Iris pigment epithelial cell (primary cell): Measurements from ENCODE around the gene SPAG4.
A peak's percentile ranks its signal among the peaks of the same experiment; 100 is the strongest.

Source experiments
- DNase-seq: peaks from one replicate; pipeline ENCODE4 v3.0.0-alpha.2; 2011; ENCODE audit warnings: low read depth

The SPAG4 gene, protein sequence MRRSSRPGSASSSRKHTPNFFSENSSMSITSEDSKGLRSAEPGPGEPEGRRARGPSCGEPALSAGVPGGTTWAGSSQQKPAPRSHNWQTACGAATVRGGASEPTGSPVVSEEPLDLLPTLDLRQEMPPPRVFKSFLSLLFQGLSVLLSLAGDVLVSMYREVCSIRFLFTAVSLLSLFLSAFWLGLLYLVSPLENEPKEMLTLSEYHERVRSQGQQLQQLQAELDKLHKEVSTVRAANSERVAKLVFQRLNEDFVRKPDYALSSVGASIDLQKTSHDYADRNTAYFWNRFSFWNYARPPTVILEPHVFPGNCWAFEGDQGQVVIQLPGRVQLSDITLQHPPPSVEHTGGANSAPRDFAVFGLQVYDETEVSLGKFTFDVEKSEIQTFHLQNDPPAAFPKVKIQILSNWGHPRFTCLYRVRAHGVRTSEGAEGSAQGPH

DNA sequence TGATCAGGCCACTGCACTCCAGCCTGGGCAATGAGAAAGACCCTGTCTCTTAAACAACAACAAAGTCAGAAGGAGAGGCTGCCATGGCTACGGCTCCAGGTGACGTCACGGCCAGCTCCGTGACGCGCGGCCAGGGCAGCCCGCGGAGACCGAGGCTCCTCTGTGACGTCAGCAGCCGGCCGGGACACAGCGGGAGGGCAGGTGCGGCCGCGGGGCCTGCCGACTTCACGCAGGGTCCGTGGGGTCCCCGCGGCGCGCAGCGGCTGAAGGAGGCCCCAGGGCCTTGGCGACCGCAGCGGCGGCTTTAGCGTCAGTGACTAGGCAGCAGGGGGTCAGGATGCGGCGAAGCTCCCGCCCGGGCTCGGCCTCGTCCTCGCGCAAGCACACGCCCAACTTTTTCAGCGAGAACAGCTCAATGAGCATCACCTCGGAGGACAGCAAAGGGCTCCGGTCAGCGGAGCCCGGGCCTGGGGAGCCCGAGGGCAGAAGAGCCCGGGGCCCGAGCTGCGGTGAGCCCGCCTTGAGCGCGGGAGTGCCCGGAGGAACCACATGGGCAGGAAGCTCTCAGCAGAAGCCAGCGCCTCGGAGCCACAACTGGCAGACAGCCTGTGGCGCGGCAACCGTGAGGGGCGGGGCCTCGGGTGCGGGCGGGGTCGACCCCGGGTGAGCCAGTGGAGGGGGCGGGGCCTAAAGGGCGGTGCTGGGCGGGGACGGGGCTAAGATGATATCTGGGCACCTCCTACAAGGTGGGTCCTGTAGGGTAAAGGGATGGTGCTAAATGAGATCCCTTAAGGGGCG is at the start of gene SPAG4:
Gene SPAG4 (plus strand): TSS at position 163 of the 798 bp plus-strand sequence. CDS start 175 bp downstream, at position 338.
- DNase-seq: peak; percentile 99

DNA sequence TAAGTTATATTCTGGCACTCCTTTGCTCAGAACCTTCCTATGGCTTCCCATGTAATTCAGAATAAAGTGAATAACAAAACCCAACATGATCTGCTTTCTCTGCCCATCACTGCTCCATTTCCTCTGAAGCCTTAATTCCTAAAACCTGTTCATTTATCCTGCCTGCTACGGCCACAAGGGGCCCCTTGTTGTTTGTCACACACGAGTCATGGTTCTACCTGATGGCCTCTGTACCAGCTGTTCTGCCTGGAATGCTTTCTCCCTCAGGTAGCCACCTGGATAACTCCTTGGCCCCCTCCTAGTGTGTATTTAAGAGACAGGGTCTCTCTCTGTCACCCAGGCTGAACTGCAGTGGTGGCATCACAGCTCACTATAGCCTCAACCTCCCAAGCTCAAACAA is 47.0 kb upstream of the SPAG4 start:
- no peak for DNase-seq

DNA sequence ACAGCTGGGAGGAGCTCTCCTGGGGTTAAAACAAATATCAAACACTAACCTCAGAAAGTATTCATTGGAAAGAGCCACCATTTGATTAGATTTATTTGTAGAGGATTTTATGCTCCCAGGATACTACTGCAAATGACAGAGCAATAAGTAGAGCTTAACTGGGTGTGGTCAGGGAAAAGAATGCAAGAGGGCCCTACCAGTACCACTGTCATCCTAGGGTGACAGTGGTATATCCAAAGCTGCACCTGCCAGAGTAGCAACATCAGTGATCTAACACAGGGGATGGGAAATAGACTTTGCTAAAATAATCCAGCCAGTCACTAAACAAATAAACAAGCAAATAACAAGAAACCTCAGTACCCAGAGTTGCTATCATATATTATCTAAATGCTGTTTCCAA is 44.1 kb upstream of the SPAG4 start:
- DNase-seq: no peak

DNA sequence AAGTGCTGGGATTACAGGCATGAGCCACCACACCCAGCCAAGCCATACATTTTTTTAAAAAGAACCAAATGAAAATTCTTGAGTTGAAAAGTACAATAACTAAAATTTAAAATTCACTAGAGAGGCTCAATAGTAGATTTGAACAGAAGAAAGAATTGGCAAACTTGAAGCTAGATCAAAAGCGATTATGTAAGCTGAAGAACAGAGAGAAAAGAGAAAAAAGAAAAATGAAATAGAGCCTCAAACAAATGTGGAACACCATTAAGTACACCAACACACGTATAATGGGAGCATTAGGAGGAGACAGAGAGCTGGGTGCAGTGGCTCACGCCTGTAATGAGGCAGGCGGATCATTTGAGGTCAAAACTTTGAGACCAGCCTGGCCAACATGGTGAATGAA is 42.8 kb upstream of the SPAG4 start:
- DNase-seq: no peak

DNA sequence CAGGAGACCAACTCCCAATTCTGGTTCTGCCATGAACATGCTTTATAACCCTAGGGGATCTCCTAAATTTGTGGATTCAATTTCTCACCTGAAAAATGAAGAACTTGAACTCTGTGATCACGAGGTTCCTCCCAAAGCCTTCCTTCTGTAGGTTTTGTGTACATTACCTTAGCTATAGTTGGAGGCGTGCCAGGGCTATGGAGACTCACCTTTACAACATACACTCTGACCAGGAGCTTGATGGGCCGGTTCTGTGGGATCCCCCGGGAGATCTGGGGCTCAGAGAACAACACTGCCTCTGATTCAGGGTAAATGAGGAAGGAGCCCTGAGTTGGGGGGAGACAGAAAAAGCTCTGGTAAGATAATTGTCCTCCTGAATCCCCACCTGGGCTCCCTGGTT is 39.7 kb upstream of the SPAG4 start:
- DNase-seq: no peak

DNA sequence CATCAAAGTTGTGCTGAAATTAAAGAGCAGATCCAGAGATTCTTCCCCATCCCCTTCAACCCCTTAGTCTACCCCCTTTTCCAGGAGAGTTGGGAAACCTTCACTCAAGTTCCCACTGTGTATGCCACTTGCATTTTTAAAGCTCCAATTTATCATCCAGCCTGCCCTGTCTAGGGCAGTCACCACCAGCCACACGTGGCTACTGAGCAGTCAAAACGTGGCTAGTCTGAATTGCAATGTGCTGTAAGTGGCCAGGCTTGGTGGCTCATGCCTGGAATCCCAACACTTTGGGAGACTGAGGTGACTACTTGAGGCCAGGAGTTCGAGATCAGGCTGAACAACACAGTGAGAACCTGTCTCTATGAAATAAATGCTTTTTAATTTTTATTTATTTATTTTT is 38.8 kb upstream of the SPAG4 start:
- no peak for DNase-seq

DNA sequence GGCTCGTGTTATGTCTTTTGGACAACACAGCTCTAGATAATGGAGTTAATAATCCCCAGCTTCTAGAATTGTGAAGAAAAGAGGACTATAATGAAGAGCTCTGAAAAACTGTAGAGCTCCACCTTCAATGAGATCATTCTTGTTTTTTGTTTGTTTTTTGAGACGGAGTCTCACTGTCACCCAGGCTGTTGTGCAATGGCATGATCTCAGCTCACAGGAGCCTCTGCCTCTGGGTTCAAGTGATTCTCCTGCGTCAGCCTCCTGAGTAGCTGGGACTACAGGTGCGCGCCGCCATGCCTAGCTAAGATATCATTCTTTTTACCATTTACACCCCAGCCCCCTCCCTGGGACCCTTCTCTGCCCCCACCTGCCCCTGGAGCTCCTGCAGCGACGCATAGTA is 37.2 kb upstream of the SPAG4 start:
- no peak for DNase-seq

DNA sequence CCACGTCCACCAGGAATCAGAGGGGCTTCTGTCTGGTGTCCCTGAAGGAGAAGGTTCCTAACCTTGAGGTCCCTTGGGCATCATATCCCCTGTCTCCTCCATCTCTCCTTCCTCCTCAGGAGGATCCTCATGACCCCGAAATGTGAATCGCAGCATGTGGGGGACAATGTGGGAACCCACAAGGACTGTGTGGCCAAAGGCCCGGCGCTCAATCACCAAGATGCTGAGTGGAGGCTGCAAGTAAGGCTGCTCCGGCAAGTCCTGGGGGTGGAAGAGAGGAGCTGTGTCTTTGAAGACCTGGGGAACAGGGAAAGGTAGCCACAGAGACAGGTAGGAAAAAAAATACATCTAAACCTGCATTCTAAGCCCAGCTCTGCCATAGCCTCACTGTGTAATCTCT is 36.4 kb upstream of the SPAG4 start:
- DNase-seq: no peak

DNA sequence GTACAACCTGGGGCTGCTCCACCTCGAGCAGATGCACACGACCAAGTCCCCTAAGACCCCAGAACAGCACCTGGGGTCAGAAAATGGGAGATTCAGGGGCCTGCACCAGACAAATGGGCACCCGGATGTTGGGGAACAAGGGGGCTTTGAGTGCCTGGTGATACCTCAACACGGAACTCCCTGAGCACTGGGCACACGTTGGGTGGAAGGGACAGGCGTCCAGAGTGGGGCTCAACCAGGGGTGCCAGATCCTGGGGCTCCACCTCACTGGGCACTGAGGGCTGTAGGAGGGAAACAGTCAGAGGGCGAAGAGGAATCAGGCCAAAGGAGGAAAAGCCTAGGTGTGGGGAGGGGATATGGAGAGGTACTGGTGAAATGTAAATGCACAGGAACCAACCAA is 33.5 kb upstream of the SPAG4 start:
- DNase-seq: no peak

DNA sequence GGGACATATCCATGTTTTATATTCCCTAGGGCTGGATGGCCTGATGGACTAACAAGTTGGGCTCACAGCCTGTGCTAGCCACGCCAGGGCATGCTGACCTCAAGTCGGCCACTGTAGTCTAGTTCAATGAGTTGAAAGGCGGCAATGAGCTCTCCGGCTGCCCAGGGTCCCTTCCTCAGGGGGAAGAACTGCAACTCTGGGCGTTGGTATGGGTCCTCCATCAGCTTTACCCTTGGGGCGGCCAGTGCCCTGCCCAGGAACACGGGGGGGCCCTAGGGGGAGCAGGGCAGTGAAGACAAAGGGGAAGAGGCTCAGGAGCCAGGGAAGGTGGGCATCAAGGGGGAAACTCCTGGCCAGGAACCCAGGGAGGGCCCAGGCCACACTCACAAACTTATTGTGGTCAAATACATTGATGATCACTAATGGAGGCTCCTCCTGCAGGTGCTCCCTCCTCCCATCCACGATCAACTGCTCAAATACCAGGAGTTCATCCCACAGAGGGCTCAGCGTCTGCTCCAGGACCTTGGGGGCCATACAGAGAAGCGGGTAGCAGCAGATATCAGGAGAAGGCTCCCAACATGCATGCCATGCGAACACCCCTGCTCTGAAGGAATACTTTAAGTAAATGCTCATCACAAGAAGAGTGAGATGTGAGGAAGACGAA is 32.8 kb upstream of the SPAG4 start:
- no peak for DNase-seq

DNA sequence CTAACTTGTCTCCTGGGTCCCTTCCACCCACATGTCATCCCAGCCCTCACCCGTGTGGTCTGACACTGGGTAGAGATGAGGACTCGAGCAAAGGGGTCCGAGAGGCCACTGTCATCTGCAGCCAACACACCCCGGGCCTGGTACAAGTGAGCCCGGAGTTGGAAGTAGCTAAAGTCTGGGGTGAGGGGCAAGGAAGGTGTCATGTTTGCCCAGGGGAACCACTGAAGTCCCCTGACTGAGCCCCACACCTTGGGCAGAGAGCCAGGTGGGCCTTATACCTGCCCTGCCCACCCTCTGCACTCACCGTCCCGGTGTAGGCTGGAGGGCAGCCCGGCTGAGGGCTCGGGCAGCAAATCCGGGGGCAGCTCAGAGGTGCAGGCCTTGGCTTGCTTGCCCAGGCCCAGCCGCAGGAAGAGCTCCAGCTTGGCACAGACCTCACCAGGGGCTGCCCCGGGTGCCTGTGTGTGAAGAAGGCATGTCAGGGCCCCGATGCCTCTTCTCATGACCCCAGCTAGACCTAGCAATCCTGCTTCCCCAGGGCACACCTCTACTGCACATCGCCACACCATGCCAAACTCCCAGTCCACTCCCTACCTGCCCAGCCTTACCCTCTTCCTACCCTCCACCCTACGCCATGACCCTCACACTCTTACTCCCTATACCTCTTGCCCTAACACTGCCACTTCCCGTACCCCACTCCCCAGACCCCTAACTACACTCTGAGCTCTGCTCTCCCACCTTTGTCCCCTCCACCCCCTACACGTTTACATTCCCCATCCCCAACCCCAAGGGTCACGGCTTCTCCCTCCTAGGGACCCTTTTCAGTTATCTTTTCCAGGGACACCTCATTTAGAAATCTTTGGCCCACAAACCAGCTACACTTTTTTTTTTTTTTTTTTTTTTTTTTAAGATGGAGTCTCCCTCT is 31.7 kb upstream of the SPAG4 start:
- no peak for DNase-seq

DNA sequence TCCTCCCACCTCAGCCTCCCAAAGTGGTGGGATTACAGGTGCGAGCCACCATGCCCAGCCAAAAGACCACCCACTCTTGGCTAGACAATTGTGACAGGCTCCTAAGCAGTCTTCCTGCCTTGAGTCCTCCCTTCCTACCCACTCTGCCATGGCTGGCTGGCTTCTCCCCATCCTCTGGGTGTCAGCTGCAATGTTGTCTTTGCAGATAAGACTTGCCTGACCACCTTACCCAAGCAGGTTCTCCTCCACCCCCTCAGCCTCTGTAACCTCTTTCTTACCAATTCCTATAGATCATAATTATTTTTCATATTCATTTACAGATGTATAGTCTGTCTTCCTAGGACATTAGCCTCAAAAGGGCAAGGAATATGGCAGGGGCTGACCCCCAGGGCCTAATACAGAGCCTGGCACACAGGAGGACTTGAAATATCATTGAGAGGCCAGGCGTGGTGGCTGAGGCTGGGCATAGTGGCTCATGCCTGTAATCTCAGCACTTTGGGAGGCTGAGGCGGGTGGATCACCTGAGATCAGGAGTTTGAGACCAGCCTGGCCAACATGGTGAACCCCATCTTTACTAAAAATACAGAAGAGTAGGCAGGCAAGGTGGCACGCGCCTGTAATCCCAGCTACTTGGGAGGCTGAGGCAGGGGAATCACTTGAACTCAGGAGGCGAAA is 28.7 kb upstream of the SPAG4 start:
- no peak for DNase-seq

DNA sequence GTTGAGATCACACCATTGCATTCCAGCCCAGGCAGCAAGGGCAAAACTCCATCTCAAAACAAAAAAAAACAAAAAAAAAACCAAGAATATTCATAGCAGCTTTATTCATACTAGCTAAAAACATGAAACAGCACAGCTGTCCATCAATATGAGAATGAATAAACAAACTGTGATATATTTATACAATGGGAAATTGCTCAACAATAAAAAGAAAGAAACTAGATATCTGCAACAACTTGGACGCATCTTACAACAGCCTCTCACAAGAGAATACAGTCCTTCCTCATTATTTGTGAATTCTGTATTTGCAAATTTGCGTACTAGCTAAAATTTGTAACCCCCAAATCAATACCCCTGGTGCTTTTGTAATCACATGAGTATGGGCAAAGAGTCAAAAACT is 28.2 kb upstream of the SPAG4 start:
- no peak for DNase-seq

DNA sequence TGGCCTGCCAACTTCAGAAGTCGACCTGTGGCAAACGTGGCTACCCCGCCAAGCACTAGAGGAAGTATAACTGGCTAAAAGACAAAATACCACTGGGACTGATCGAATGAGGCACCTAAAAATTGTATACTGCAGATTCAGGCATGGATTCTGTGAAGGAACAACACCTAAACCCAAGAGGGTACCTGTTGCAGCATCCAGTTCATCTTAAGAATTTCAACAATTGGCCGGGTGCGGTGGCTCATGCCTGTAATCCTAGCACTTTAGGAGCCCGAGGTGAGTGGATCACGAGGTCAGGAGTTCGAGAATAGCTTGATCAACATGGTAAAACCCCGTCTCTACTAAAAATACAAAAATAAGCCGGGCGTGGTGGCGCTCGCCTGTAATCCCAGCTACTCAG is 27.2 kb upstream of the SPAG4 start:
- DNase-seq: no peak

DNA sequence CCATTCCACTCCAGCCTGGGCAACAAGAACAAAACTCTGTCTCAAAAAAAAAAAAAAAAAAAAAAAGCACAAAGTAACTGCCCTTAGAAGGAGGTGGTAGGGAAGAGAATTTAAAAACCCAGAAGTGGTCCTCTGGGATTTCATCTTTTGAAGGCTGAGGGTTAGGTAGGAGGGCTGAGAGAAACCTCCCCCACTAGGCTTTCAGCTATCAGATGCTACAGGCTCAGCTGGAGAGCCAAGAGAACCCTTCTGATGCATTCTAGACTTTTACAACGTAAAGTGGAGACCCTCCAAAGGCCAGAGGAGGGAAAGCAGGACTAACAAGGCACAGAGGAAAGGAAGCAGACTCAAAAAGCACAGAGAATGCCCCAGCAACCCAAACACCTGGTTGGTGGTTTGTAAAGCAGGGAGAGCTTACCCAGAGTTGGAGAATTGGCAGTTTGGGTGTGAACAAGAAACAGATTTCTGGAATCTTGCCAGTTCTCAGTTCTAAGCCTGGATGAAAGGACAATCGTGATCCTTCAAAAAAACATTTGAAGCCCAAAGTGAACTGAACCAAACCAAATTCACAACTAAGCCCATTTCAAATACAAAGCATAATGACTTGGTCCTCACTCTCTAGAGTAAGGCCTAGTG is 23.2 kb upstream of the SPAG4 start:
- no peak for DNase-seq

DNA sequence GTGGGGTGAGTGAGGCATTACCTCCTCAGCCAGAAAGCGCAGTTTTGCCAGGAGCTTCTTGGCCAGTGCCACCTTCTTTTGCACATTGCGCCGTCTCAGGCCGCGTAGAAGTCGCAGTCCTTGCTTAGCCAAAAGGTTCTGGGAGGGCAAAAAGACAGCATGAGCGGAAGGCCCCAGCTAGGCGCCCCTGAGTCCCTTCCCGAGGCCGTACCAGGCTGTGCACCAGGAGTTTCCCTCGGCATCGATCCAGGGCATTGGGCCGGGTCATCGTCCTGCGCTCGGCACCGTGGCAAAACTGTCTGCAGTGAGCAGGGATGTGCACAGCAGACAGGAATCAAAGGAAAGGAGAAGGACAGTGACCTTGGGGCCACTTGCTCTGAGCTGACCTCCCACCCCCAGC is 20.2 kb upstream of the SPAG4 start:
- DNase-seq: no peak

DNA sequence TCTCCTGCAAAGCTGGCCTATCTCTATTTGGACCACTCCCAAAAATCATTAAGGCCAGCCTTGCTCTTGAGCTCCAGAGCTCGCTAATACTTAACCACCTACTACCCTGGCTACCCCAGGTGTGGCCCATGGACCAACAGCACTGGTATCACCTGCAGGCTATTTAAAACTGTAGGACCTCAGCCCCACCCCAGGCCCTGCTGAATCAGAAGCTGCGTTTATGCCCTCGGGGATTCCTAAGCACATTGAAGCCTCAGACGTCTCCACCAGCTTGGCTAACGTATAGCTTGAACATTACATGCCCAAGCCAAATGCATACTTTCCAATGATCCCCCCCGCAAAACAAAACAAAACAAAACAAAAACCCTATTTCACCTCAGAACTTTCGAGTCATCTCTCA is 19.7 kb upstream of the SPAG4 start:
- DNase-seq: no peak

DNA sequence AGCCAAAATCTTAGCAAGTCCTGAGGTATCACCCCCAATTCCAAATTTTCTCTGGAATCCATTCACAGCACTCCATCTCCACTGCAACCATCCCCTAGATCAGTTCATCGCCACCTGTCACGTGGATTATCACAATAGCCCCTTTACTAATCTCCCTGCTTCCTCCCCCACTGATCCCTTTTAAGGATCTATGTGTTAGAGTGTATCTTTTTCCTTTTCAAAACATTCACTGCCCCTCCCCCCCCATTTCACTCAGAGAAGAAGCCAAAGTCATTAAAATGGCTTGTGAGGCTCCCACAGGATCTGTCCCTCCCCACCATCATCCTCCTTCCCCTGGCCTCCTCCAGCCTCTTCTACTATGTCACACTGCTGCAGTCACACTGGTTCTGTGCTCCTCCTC is 18.4 kb upstream of the SPAG4 start:
- DNase-seq: no peak

DNA sequence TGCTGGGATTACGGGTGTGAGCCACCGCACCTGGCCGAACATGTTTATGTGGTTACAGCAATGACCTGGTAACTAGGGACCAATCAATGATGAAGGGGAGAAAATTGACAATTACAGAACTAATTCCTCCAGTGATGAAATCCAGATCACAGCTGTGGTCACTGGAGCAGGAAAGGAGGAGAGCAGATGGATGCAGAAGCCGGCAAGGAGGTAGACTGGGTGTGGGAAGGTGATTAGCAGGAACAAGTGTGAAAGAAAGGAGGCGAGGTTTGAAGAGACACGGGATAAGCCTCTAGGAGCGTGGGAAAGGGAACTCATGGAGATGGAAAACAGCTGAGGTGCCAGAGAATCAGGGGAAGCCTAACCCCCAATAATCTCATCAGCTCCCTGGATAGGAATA is 17.2 kb upstream of the SPAG4 start:
- DNase-seq: no peak

DNA sequence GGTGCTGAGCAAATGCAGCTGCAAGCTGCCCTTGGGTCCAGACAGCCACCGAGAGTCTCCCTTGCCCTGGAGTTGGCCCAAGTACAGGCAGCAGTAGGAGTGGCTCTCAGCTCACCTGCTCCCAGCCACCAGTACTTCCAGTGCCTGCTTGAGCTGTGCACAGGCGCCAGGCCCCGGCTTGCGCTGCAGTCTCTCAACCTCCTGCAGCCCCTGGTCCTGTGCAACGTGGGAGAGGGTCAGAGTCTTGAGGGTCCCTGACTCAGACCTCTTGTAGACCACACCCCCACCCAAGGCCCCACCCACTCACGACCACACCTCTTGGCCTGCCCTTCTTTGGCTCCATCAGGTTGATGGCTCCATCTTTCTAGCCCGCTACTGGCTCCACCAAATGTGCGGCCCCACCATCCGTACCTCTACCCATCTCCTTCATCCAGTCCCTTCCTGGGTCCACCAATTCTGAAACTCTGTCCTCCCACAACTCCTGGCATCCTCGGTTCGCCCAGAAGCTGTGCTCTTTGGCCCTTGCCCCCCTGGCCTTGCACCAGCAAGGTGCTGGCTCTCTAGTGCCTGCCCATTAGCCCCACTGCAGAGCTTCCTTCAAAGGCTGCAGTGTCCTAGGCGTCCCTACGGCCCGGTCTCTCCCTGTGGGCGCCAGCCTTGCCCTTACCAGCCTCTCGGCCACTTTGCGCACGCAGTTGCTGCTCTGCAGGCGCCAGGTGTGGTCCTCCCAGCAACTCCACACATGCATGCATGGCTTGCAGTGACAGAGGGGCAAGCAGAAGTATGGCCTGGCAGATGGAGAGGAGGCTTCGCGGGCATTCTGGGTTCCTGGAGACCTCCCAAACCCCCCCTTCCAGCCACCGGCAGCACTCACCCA is 16.5 kb upstream of the SPAG4 start:
- DNase-seq: no peak
